Measurements from ENCODE around the gene STAG3. TPM values are rescaled to one million over a fixed set of nuclear protein-coding genes. Genes with fewer than 3 reads are reported as not detected.

Gene STAG3
- total RNA-seq, 4 donors from 2014 or later = 0.13 to 0.92 (median 0.50) TPM; not detected in 1

- Histone ChIP-seq H3K4me3 (no peak overlapping the region), H3K27me3 (peaks cover 0 to 17% (median 5%) of the 10 kb centered on the region in 4 donors), H3K27ac (replicated peaks in 1 of 4) (no peak overlapping the region), H3K9me3 (no peaks in the 10 kb centered on the region), H3K36me3 (no peaks in the 10 kb centered on the region), H3K4me1 (peaks cover 8 to 39% (median 32%) of the 10 kb centered on the region in 4 donors)
- no peak for TF ChIP-seq POLR2AphosphoS5 (IDR thresholded peaks at IDR 0.05)
- TF ChIP-seq EP300 (IDR thresholded peaks at IDR 0.05) = no peak
- TF ChIP-seq CTCF (IDR thresholded peaks at IDR 0.05) = no peak
- no peak for TF ChIP-seq POLR2A (IDR thresholded peaks at IDR 0.05; ENCODE audit: low read depth)
- DNase-seq (ENCODE audit: extremely low spot score) = no peak
- intact Hi-C loops (cut with DNase I) = no loop called here
- WGBS = 89% methylated on average over 16 of the region's 16 CpGs
Measured at GRCh38 chr7:100166317-100166940, 11.3 kb upstream of the STAG3 start.

DNA sequence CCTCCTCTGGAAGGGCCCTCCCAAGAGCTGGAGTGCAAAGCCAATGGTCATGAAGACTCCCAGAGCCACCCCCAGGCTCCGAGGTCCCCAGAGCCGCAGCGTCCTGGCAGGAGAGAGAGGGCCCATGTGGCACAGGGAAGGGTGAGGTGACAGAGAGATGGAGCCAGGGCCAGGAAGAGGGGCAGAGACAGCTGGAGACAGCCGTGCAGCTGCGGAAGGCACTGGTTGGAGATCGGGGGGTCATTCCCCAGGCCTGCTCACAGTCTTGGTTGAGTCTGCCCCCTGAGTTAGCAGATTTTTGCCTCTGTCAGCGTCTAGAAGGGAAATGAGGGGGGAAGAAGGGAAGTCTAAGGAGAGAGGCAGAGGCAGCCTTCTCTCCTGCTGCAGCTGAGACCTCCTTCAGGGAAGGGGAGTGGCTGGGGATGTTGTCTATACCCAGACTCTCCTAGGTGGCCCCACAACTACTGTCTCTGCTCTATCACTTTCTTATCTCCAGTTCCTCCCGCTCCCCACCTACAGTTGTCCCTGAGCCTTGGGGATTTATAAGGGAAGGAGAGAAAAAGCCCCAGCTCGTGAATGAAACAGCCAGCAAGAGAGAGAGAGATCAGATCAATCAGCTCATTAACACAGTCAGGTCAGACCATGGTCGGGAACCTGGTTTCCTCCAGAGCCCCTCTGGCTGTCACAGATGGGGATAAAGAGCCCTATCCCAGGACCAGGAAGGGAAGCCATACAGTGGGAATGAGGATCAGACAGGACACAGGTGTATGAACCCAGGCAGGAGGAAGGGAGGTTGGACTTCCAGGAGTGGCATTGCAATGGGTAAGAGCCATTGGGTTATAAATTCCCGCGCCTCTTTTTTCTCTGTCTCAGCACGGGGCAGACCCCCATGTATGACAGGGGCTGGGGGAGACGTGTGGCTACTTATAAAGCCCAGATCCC, 10.5 kb upstream of the STAG3 start:
- peak overlapping the region in 3 of 4 donors; percentile 68 to 72 (median 72) for H3K27ac ChIP-seq (replicated peaks in 1 of 4)
- TF ChIP-seq POLR2A (IDR thresholded peaks at IDR 0.05; ENCODE audit: low read depth) (no peak), CTCF (IDR thresholded peaks at IDR 0.05) (no peak), EP300 (IDR thresholded peaks at IDR 0.05) (no peak), POLR2AphosphoS5 (IDR thresholded peaks at IDR 0.05) (no peak)
- peak overlapping the region in 3 of 4 donors; percentile 55 to 61 (median 56) for H3K4me3 ChIP-seq
- no peaks in the 10 kb centered on the region for H3K9me3 ChIP-seq
- WGBS = 62% methylated on average over 14 of the region's 14 CpGs
- peaks cover 13 to 45% (median 38%) of the 10 kb centered on the region in 4 donors for H3K4me1 ChIP-seq
- intact Hi-C loops (cut with DNase I) = no loop called here
- DNase-seq (ENCODE audit: extremely low spot score) = no peak
- H3K36me3 ChIP-seq = no peaks in the 10 kb centered on the region
- peaks cover 0 to 25% (median 7%) of the 10 kb centered on the region in 4 donors for H3K27me3 ChIP-seq

DNA sequence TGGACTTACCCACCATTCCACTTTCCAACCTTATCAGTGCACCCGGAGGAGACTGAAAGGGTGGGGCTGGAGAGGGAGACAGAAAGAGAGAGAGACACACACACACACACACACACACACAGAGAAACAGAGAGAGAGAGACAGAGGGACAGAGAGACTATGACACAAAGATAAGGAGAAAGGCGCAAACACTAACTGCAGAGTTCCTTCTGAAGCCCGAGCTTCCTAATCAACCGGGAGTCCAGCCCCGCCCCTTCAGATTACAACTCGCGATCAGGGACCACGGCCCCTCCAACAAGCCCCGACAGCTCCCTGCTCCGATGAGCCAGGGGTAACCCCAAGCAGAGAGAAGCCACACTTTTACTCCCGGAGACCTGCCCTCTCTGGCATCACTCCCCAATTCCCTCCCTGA, 9.8 kb upstream of the STAG3 start:
- peak overlapping the region; percentile 67 to 72 (median 70) for H3K27ac ChIP-seq (replicated peaks in 1 of 4)
- no peak for TF ChIP-seq EP300 (IDR thresholded peaks at IDR 0.05)
- no peak for TF ChIP-seq CTCF (IDR thresholded peaks at IDR 0.05)
- no peak for TF ChIP-seq POLR2AphosphoS5 (IDR thresholded peaks at IDR 0.05)
- no peak for TF ChIP-seq POLR2A (IDR thresholded peaks at IDR 0.05; ENCODE audit: low read depth)
- 5% methylated on average over 11 of the region's 11 CpGs for WGBS
- intact Hi-C loops (cut with DNase I) = no loop called here
- H3K4me3 ChIP-seq = peak overlapping the region; percentile 45 to 61 (median 56)
- peaks cover 0 to 27% (median 7%) of the 10 kb centered on the region in 4 donors for H3K27me3 ChIP-seq
- H3K4me1 ChIP-seq = peaks cover 13 to 45% (median 38%) of the 10 kb centered on the region in 4 donors
- no peaks in the 10 kb centered on the region for H3K36me3 ChIP-seq
- H3K9me3 ChIP-seq = no peaks in the 10 kb centered on the region
- DNase-seq (ENCODE audit: extremely low spot score) = no peak

DNA sequence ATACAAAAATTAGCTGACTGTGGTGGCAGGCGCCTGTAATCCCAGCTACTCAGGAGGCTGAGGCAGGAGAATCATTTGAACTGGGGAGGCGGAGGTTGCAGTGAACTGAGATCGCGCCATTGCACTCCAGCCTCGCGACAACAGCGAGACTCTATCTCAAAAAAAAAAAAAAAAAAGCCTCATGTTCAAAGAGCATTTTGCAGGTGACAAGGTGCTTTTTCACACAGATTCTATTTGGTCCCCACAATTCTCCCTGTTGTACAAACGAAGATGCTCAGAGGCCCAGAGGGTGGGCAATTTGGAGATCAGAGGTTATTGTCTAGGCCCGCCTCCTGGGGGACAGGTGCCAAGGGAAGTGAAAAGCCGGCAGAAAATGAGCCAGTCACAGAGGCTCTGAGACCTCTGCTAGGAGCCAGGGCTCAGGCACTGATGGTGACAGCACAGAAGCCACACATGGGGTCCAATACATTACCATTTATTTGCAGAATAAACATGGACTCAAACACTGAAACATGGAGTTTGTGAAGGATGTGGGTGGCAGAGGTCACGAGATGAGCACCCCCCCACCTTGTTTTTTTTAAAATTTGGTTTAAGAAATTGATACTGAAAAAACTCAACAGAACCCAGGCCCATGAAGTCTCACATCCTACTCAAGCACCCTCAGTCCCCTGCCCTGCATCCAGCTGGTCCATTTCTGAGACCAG, 8.4 kb upstream of the STAG3 start:
- no peak for DNase-seq (ENCODE audit: extremely low spot score)
- H3K4me1 ChIP-seq = peaks cover 13 to 45% (median 38%) of the 10 kb centered on the region in 4 donors
- no peak for TF ChIP-seq EP300 (IDR thresholded peaks at IDR 0.05)
- no peak for TF ChIP-seq POLR2A (IDR thresholded peaks at IDR 0.05; ENCODE audit: low read depth)
- TF ChIP-seq POLR2AphosphoS5 (IDR thresholded peaks at IDR 0.05) = no peak
- TF ChIP-seq CTCF (IDR thresholded peaks at IDR 0.05) = no peak
- peak overlapping the region in 3 of 4 donors; percentile 45 to 61 (median 55) for H3K4me3 ChIP-seq
- peaks cover 0 to 31% (median 7%) of the 10 kb centered on the region in 4 donors for H3K27me3 ChIP-seq
- H3K9me3 ChIP-seq = no peaks in the 10 kb centered on the region
- H3K27ac ChIP-seq (replicated peaks in 1 of 4) = peak overlapping the region; percentile 67 to 72 (median 70)
- intact Hi-C loops (cut with DNase I) = no loop called here
- WGBS = 92% methylated on average over 11 of the region's 11 CpGs
- H3K36me3 ChIP-seq = no peaks in the 10 kb centered on the region
